KMS-11 (cell line): ENCODE results near the gene BEX4.

Experiments
- H2AFZ ChIP-seq: fragments of 200-600 bp; sonication (generic); 2 replicates; pipeline ENCODE4 v1.6.1; 2016; ENCODE audit warnings: antibody characterized with exemption, mixed run types, low read depth
- H3K27ac ChIP-seq: fragments of 200-600 bp; sonication (generic); 2 replicates; pipeline ENCODE4 v1.6.1; 2016; ENCODE audit warnings: mild to moderate bottlenecking, mixed run types
- H3K27me3 ChIP-seq: fragments of 200-600 bp; sonication (generic); 2 replicates; pipeline ENCODE4 v1.6.1; 2017; ENCODE audit warnings: mild to moderate bottlenecking, low read depth, mixed run types, moderate library complexity; ENCODE audit not compliant: insufficient read depth
- H3K36me3 ChIP-seq: fragments of 200-600 bp; sonication (generic); 2 replicates; pipeline ENCODE4 v1.6.1; 2017; ENCODE audit warnings: mild to moderate bottlenecking, mixed run types; ENCODE audit not compliant: insufficient read depth
- H3K4me1 ChIP-seq: fragments of 200-600 bp; sonication (generic); 2 replicates; pipeline ENCODE4 v1.6.1; 2016; ENCODE audit warnings: mild to moderate bottlenecking, low read depth, mixed run types; ENCODE audit not compliant: poor library complexity, severe bottlenecking
- H3K4me2 ChIP-seq: fragments of 200-600 bp; sonication (generic); 2 replicates; pipeline ENCODE4 v1.7.0; 2016; ENCODE audit warnings: mild to moderate bottlenecking, mixed run types
- H3K4me3 ChIP-seq: fragments of 200-600 bp; sonication (generic); IDR thresholded peaks from 2 replicates; pipeline ENCODE4 v1.6.1; 2017; ENCODE audit warnings: low read depth, low read length, mixed read lengths; ENCODE audit not compliant: insufficient read depth
- H3K79me2 ChIP-seq: fragments of 200-600 bp; sonication (generic); 2 replicates; pipeline ENCODE4 v1.6.1; 2016; ENCODE audit warnings: low read depth, mixed run types; ENCODE audit not compliant: insufficient read depth
- H3K9ac ChIP-seq: fragments of 200-600 bp; sonication (generic); 2 replicates; pipeline ENCODE4 v1.6.1; 2016; ENCODE audit warnings: mild to moderate bottlenecking, mixed run types
- H4K20me1 ChIP-seq: fragments of 200-600 bp; sonication (generic); 2 replicates; pipeline ENCODE4 v1.6.1; 2016; ENCODE audit warnings: mild to moderate bottlenecking, mixed run types; ENCODE audit not compliant: insufficient read depth
- TF ChIP-seq, protein P1 (sequence below): fragments of 200-600 bp; sonication (generic); conservative IDR thresholded peaks from 2 replicates; pipeline ENCODE4 v1.6.1; 2017; ENCODE audit warnings: low read depth, mild to moderate bottlenecking, antibody characterized with exemption, low read length, moderate library complexity, mixed read lengths

The BEX4 gene

DNA sequence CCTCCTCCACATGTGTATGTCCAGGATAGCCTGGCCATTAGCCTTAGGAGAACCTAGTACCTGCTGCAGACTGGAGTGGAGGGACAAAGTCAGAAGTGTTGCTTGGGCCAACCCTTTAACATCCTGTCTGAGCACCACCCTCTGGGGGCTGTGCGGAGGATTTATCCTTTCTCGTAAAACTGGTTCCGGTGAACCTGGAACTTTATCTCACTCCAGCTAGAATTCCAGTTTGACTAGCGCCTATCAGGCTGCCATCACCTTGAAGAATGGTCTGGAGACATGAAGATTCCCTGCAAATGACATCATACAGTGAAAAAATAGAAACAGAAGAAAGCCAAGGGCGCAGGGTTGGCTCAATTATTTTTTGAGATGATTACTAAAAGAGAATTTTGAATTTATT, 36.1 kb downstream of the BEX4 start:
- H3K36me3 ChIP-seq, result no peaks in the 10 kb centered on the region
- H2AFZ ChIP-seq, result no peak overlapping the region
- H3K27me3 ChIP-seq, result no peaks in the 10 kb centered on the region
- no peaks in the 10 kb centered on the region for H4K20me1 ChIP-seq
- no peak overlapping the region for H3K9ac ChIP-seq
- no peak overlapping the region for H3K27ac ChIP-seq
- H3K4me1 ChIP-seq, result peaks cover 15% of the 10 kb centered on the region
- H3K4me3 ChIP-seq, result no peak overlapping the region
- TF ChIP-seq, protein P1, sequence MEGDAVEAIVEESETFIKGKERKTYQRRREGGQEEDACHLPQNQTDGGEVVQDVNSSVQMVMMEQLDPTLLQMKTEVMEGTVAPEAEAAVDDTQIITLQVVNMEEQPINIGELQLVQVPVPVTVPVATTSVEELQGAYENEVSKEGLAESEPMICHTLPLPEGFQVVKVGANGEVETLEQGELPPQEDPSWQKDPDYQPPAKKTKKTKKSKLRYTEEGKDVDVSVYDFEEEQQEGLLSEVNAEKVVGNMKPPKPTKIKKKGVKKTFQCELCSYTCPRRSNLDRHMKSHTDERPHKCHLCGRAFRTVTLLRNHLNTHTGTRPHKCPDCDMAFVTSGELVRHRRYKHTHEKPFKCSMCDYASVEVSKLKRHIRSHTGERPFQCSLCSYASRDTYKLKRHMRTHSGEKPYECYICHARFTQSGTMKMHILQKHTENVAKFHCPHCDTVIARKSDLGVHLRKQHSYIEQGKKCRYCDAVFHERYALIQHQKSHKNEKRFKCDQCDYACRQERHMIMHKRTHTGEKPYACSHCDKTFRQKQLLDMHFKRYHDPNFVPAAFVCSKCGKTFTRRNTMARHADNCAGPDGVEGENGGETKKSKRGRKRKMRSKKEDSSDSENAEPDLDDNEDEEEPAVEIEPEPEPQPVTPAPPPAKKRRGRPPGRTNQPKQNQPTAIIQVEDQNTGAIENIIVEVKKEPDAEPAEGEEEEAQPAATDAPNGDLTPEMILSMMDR, result no peak
- no peaks in the 10 kb centered on the region for H3K79me2 ChIP-seq
- no peak overlapping the region for H3K4me2 ChIP-seq

DNA sequence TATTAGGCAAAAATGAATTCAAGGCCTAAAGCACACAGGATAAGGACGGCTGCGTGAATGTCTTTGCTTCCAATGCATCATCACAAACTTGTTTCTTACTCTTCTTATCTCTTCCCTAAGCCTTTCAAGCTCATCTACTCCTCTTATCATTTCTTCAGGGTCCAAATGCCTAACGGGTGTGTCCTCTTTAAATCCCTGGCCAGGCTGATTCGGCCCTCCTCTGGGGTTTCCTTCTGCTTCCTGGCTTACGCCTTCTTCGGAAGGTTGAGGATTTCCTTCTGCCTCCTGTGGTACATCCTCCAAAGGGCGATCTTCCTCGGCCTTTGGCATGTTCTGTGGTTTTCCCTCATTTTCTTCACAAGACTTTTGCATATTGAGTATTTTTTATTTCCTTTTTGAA, 38.7 kb downstream of the BEX4 start:
- no peaks in the 10 kb centered on the region for H3K79me2 ChIP-seq
- H3K4me3 ChIP-seq, result no peak overlapping the region
- H3K27me3 ChIP-seq, result no peaks in the 10 kb centered on the region
- peak overlapping the region; percentile 93; the same call in 1 of the 2 replicates for H3K4me2 ChIP-seq
- H4K20me1 ChIP-seq, result no peaks in the 10 kb centered on the region
- no peak overlapping the region for H2AFZ ChIP-seq
- H3K36me3 ChIP-seq, result no peaks in the 10 kb centered on the region
- H3K9ac ChIP-seq, result no peak overlapping the region
- H3K4me1 ChIP-seq, result peaks cover 13% of the 10 kb centered on the region
- TF ChIP-seq, protein P1, result no peak
- no peak overlapping the region for H3K27ac ChIP-seq

DNA sequence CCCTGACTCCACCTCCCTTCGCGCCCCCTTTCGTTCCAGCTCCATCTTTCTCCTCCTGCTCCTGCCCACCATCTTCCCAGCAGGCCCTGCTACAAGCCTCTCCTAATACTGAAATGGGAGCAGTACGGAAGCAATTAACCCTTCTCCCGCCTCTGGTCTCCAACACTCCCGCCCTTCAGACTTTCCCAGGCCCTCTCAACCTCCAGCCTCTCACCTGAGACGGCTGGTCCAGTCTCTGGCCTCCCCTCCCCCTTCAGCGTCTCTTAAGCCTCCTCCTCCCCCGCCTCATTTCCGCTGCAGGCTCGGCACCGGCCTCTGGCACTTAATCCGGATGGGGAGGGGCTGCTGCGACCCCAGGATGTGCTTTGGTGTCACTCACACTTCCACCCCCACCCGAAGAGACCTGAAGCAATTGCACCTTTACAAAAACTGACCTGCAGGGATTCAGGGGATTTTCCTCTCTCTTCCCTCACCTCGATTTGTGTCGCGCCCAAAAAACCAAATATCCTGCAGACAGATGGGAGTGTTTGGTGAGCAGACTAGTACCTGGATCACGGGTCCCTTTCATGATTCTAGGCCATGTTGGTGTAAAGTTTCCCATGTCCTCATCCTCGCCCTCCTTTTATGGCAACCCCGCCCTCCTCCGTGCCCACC, 39.4 kb downstream of the BEX4 start:
- Histone ChIP-seq H3K27me3 (no peaks in the 10 kb centered on the region), H2AFZ (peak overlapping the region; percentile 100), H3K4me1 (peaks cover 7% of the 10 kb centered on the region), H4K20me1 (no peaks in the 10 kb centered on the region), H3K36me3 (no peaks in the 10 kb centered on the region), H3K4me2 (peak overlapping the region; percentile 93), H3K9ac (peak overlapping the region; percentile 71; the same call in 1 of the 2 replicates), H3K4me3 (no peak overlapping the region), H3K27ac (peak overlapping the region; percentile 44; the same call in 1 of the 2 replicates), H3K79me2 (no peaks in the 10 kb centered on the region)
- TF ChIP-seq, protein P1, result no peak

DNA sequence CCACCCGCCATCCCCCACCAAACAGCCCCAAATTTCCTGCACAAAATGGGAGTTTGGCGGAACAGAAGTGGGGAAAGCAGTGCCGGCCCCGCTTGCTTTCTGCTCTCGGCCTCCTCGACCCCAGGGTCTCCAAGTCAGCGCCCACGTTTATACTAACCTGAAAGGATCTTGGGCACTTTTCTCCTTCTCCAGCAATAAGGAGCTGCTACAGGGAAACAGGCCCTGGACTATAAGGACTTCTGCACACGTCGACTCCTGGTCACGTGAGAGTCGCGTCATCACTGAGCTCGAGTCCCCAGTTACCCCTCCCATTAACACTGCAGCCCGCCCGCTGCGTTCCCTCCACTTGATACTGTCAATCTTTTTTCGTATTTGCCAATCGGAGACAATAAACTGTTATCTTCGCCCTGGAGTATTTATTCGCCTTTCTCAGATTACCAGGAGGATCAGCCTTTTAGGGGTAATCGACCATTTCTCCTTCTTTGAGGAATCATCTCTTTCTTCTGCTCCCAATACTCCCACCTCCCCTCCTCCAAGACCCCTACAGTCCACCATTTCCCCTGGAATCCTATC, 40.1 kb downstream of the BEX4 start, which contains the start of gene TCEAL8:
Gene TCEAL8 (minus strand): TSS at position 235 of the 573 bp plus-strand sequence. CDS start 1,176 bp downstream, outside the sequence.
- Histone ChIP-seq H3K4me2 (peak within 1 kb of the TSS; percentile 93), H2AFZ (peak within 1 kb of the TSS; percentile 100), H3K9ac (peak within 1 kb of the TSS; percentile 71; the same call in 1 of the 2 replicates), H4K20me1 (no peaks in the 10 kb centered on the region), H3K4me3 (no peak within 1 kb of the TSS), H3K27ac (peak within 1 kb of the TSS; percentile 44), H3K4me1 (peaks cover 7% of the 10 kb centered on the region), H3K36me3 (no peaks in the 10 kb centered on the region), H3K27me3 (no peaks in the 10 kb centered on the region), H3K79me2 (no peaks in the 10 kb centered on the region)
- TF ChIP-seq, protein P1, result no peak
